ENCODE data around the gene GRID1. TPM values are rescaled to one million over a fixed set of nuclear protein-coding genes. Genes with fewer than 3 reads are reported as not detected.

Gene GRID1
- total RNA-seq, 1 donor from 2014 or later, result 1.4 TPM

GRCh38 chr10:86359954-86360353 lies 6.6 kb downstream of the GRID1 start:
- intact Hi-C loops (cut with DNase I), result no loop called here
- peaks cover 4% of the 10 kb centered on the region for H3K27me3 ChIP-seq
- no peaks in the 10 kb centered on the region for H3K36me3 ChIP-seq
- H3K4me3 ChIP-seq, result no peak overlapping the region
- no peaks in the 10 kb centered on the region for H3K4me1 ChIP-seq
- no peak overlapping the region for H3K27ac ChIP-seq
- DNase-seq (ENCODE audit: low spot score in 2 of 2), result no peak
- no peak for TF ChIP-seq CTCF (IDR thresholded peaks at IDR 0.05)
- H3K9me3 ChIP-seq, result no peaks in the 10 kb centered on the region

- DNase-seq (ENCODE audit: low spot score in 2 of 2), result no peak
- no peak overlapping the region for H3K27ac ChIP-seq
- H3K4me1 ChIP-seq, result no peaks in the 10 kb centered on the region
- H3K9me3 ChIP-seq, result no peaks in the 10 kb centered on the region
- no peak for TF ChIP-seq CTCF (IDR thresholded peaks at IDR 0.05)
- no peak overlapping the region for H3K4me3 ChIP-seq
- peaks cover 4% of the 10 kb centered on the region for H3K27me3 ChIP-seq
- H3K36me3 ChIP-seq, result no peaks in the 10 kb centered on the region
- intact Hi-C loops (cut with DNase I), result no loop called here
These were observed 7.5 kb downstream of the GRID1 start for GRCh38 chr10:86359111-86359510.

- DNase-seq (ENCODE audit: low spot score in 2 of 2), result no peak
- no peaks in the 10 kb centered on the region for H3K36me3 ChIP-seq
- H3K4me1 ChIP-seq, result no peaks in the 10 kb centered on the region
- intact Hi-C loops (cut with DNase I), result no loop called here
- H3K9me3 ChIP-seq, result no peaks in the 10 kb centered on the region
- no peak overlapping the region for H3K4me3 ChIP-seq
- no peak for TF ChIP-seq CTCF (IDR thresholded peaks at IDR 0.05)
- no peak overlapping the region for H3K27ac ChIP-seq
- H3K27me3 ChIP-seq, result no peaks in the 10 kb centered on the region
These were observed 8.9 kb downstream of the GRID1 start for GRCh38 chr10:86357676-86358075.

GRCh38 chr10:86357041-86357440 lies 9.6 kb downstream of the GRID1 start:
- H3K36me3 ChIP-seq, result no peaks in the 10 kb centered on the region
- no peaks in the 10 kb centered on the region for H3K27me3 ChIP-seq
- no peak for DNase-seq (ENCODE audit: low spot score in 2 of 2)
- H3K4me3 ChIP-seq, result no peak overlapping the region
- no peaks in the 10 kb centered on the region for H3K4me1 ChIP-seq
- intact Hi-C loops (cut with DNase I), result no loop called here
- no peak overlapping the region for H3K27ac ChIP-seq
- no peaks in the 10 kb centered on the region for H3K9me3 ChIP-seq
- no peak for TF ChIP-seq CTCF (IDR thresholded peaks at IDR 0.05)

GRCh38 chr10:86356296-86356695 lies 10.3 kb downstream of the GRID1 start:
- no peak for TF ChIP-seq CTCF (IDR thresholded peaks at IDR 0.05)
- DNase-seq (ENCODE audit: low spot score in 2 of 2), result no peak
- Histone ChIP-seq H3K4me1 (no peaks in the 10 kb centered on the region), H3K9me3 (no peaks in the 10 kb centered on the region), H3K27me3 (no peaks in the 10 kb centered on the region), H3K27ac (no peak overlapping the region), H3K4me3 (no peak overlapping the region), H3K36me3 (no peaks in the 10 kb centered on the region)
- intact Hi-C loops (cut with DNase I), result no loop called here

GRCh38 chr10:86355571-86356038 lies 11.0 kb downstream of the GRID1 start:
- H3K36me3 ChIP-seq, result no peaks in the 10 kb centered on the region
- no peak for DNase-seq (ENCODE audit: low spot score in 2 of 2)
- H3K9me3 ChIP-seq, result no peaks in the 10 kb centered on the region
- H3K27me3 ChIP-seq, result no peaks in the 10 kb centered on the region
- no peak overlapping the region for H3K27ac ChIP-seq
- no peak for TF ChIP-seq CTCF (IDR thresholded peaks at IDR 0.05)
- no peak overlapping the region for H3K4me3 ChIP-seq
- intact Hi-C loops (cut with DNase I), result no loop called here
- no peaks in the 10 kb centered on the region for H3K4me1 ChIP-seq
